ENCODE data around the gene LRG1.

LRG1 gene

GRCh38 chr19:4496304-4496703 lies 43.5 kb downstream of the LRG1 start:
- in situ Hi-C loops (cut with HindIII; ENCODE audit: low sequenced_read_pairs), result no loop called here

- in situ Hi-C loops (cut with HindIII; ENCODE audit: low sequenced_read_pairs), result no loop called here
Observed at GRCh38 chr19:4495471-4495870, 44.4 kb downstream of the LRG1 start.

- in situ Hi-C loops (cut with HindIII; ENCODE audit: low sequenced_read_pairs), result no loop called here
Observed at GRCh38 chr19:4494691-4495064, 45.2 kb downstream of the LRG1 start.

GRCh38 chr19:4493929-4494690 lies 45.7 kb downstream of the LRG1 start:
- in situ Hi-C loops (cut with HindIII; ENCODE audit: low sequenced_read_pairs), result no loop called here

- in situ Hi-C loops (cut with HindIII; ENCODE audit: low sequenced_read_pairs), result no loop called here
Observed at GRCh38 chr19:4493104-4493928, 46.5 kb downstream of the LRG1 start.

- in situ Hi-C loops (cut with HindIII; ENCODE audit: low sequenced_read_pairs), result no loop called here
Observed at GRCh38 chr19:4492337-4493103, 47.3 kb downstream of the LRG1 start.

GRCh38 chr19:4491446-4491845 lies 48.4 kb downstream of the LRG1 start:
- in situ Hi-C loops (cut with HindIII; ENCODE audit: low sequenced_read_pairs), result no loop called here

GRCh38 chr19:4488496-4488895 lies 51.3 kb downstream of the LRG1 start:
- in situ Hi-C loops (cut with HindIII; ENCODE audit: low sequenced_read_pairs), result no loop called here

GRCh38 chr19:4487572-4487971 lies 52.3 kb downstream of the LRG1 start:
- in situ Hi-C loops (cut with HindIII; ENCODE audit: low sequenced_read_pairs), result no loop called here
